ENCODE results near the gene GUCY2D. TPM values are rescaled to one million over a fixed set of nuclear protein-coding genes. Genes with fewer than 3 reads are reported as not detected.

GUCY2D gene
- total RNA-seq, 1 donor from 2014 or later: not detected

GRCh38 chr17:7961421-7961820 is 41.0 kb upstream of the GUCY2D start:
- Mint-ChIP-seq H3K27ac (ENCODE audit: unreplicated experiment) (no peak overlapping the region), H3K9me3 (ENCODE audit: unreplicated experiment) (no peaks in the 10 kb centered on the region), H3K27me3 (ENCODE audit: unreplicated experiment) (peaks cover 5% of the 10 kb centered on the region), H3K4me1 (ENCODE audit: unreplicated experiment) (peaks cover under 1% of the 10 kb centered on the region), H3K4me3 (ENCODE audit: unreplicated experiment) (no peak overlapping the region), H3K36me3 (ENCODE audit: unreplicated experiment) (no peaks in the 10 kb centered on the region)
- no peak for DNase-seq (ENCODE audit: extremely low spot score, unreplicated experiment)
- TF ChIP-seq CTCF (IDR thresholded peaks at IDR 0.05): no peak

GRCh38 chr17:7967751-7968150 is 34.7 kb upstream of the GUCY2D start:
- Mint-ChIP-seq H3K27ac (ENCODE audit: unreplicated experiment) (no peak overlapping the region), H3K27me3 (ENCODE audit: unreplicated experiment) (peaks cover 19% of the 10 kb centered on the region), H3K4me3 (ENCODE audit: unreplicated experiment) (no peak overlapping the region), H3K36me3 (ENCODE audit: unreplicated experiment) (no peaks in the 10 kb centered on the region), H3K4me1 (ENCODE audit: unreplicated experiment) (no peaks in the 10 kb centered on the region), H3K9me3 (ENCODE audit: unreplicated experiment) (no peaks in the 10 kb centered on the region)
- TF ChIP-seq CTCF (IDR thresholded peaks at IDR 0.05): no peak
- DNase-seq (ENCODE audit: extremely low spot score, unreplicated experiment): no peak

GRCh38 chr17:7969433-7969832 is 33.0 kb upstream of the GUCY2D start:
- no peak for TF ChIP-seq CTCF (IDR thresholded peaks at IDR 0.05)
- DNase-seq (ENCODE audit: extremely low spot score, unreplicated experiment): no peak
- Mint-ChIP-seq H3K36me3 (ENCODE audit: unreplicated experiment) (no peaks in the 10 kb centered on the region), H3K27ac (ENCODE audit: unreplicated experiment) (no peak overlapping the region), H3K27me3 (ENCODE audit: unreplicated experiment) (peaks cover 19% of the 10 kb centered on the region), H3K4me1 (ENCODE audit: unreplicated experiment) (no peaks in the 10 kb centered on the region), H3K4me3 (ENCODE audit: unreplicated experiment) (no peak overlapping the region), H3K9me3 (ENCODE audit: unreplicated experiment) (peaks cover 3% of the 10 kb centered on the region)

- no peak overlapping the region for H3K4me3 Mint-ChIP-seq (ENCODE audit: unreplicated experiment)
- H3K27me3 Mint-ChIP-seq (ENCODE audit: unreplicated experiment): peaks cover 27% of the 10 kb centered on the region
- H3K36me3 Mint-ChIP-seq (ENCODE audit: unreplicated experiment): no peaks in the 10 kb centered on the region
- peaks cover 11% of the 10 kb centered on the region for H3K9me3 Mint-ChIP-seq (ENCODE audit: unreplicated experiment)
- DNase-seq (ENCODE audit: extremely low spot score, unreplicated experiment): no peak
- no peak for TF ChIP-seq CTCF (IDR thresholded peaks at IDR 0.05)
- H3K27ac Mint-ChIP-seq (ENCODE audit: unreplicated experiment): no peak overlapping the region
- H3K4me1 Mint-ChIP-seq (ENCODE audit: unreplicated experiment): no peaks in the 10 kb centered on the region
Measured at GRCh38 chr17:7971651-7972050, 30.8 kb upstream of the GUCY2D start.

- no peaks in the 10 kb centered on the region for H3K4me1 Mint-ChIP-seq (ENCODE audit: unreplicated experiment)
- peaks cover 31% of the 10 kb centered on the region for H3K27me3 Mint-ChIP-seq (ENCODE audit: unreplicated experiment)
- H3K36me3 Mint-ChIP-seq (ENCODE audit: unreplicated experiment): no peaks in the 10 kb centered on the region
- no peak for DNase-seq (ENCODE audit: extremely low spot score, unreplicated experiment)
- peaks cover 11% of the 10 kb centered on the region for H3K9me3 Mint-ChIP-seq (ENCODE audit: unreplicated experiment)
- TF ChIP-seq CTCF (IDR thresholded peaks at IDR 0.05): peak; percentile 44
- H3K4me3 Mint-ChIP-seq (ENCODE audit: unreplicated experiment): no peak overlapping the region
- H3K27ac Mint-ChIP-seq (ENCODE audit: unreplicated experiment): no peak overlapping the region
Measured at GRCh38 chr17:7972131-7972785, 30.2 kb upstream of the GUCY2D start.
